CD4-positive, alpha-beta memory T cell (primary cell): ENCODE data around the gene SNPH. TPM values are rescaled to one million over a fixed set of nuclear protein-coding genes. Genes with fewer than 3 reads are reported as not detected.

Source experiments
- CTCF ChIA-PET: fragments of 350-600 bp; sonication (Branson Sonifier 250); formaldehyde crosslinking; loops from one replicate; lab custom pipeline; 2021; ENCODE audit warnings: inconsistent platforms; ENCODE audit not compliant: partially characterized antibody; lab: Charles Lee
- POLR2A ChIA-PET: fragments of 350-600 bp; sonication (Branson Sonifier 250); formaldehyde crosslinking; loops from one replicate; lab custom pipeline; 2021; ENCODE audit not compliant: partially characterized antibody; lab: Charles Lee
- DNase-seq, 5 donors: peaks; one replicate each; pipeline versions ENCODE4 v3.0.0 to v3.0.0-alpha.2; 2020 to 2022; ENCODE audit warnings: mixed read lengths in 1 of 5
- H3K27ac ChIP-seq: one replicate; pipeline ENCODE4 v1.7.0; 2013; ENCODE audit warnings: low read depth, low read length
- H3K27me3 ChIP-seq: 2 replicates; pipeline ENCODE4 v1.7.0; 2013; ENCODE audit warnings: mild to moderate bottlenecking, low read length, moderate library complexity; ENCODE audit not compliant: insufficient read depth
- H3K36me3 ChIP-seq: 2 replicates; pipeline ENCODE4 v1.7.0; 2013; ENCODE audit warnings: mild to moderate bottlenecking, low read length, moderate library complexity; ENCODE audit not compliant: insufficient read depth
- H3K4me1 ChIP-seq: 2 replicates; pipeline ENCODE4 v1.7.0; 2013; ENCODE audit warnings: mild to moderate bottlenecking, low read length, moderate library complexity; ENCODE audit not compliant: insufficient read depth
- H3K4me3 ChIP-seq, 2 donors: one replicate each; pipeline ENCODE4 v1.7.0; 2013; ENCODE audit warnings: low read length in 2 of 2, mild to moderate bottlenecking in 1 of 2
- H3K9me3 ChIP-seq, 2 donors: one replicate each; pipeline ENCODE4 v1.7.0; 2013; ENCODE audit warnings: low read length in 2 of 2, control low read depth in 1 of 2; ENCODE audit not compliant: control insufficient read depth in 1 of 2
- H3K27ac Mint-ChIP-seq, 7 donors: one replicate each; pipeline ENCODE4 v1.8.0; 2020 to 2021; ENCODE audit warnings: mixed read lengths in 7 of 7, mild to moderate bottlenecking in 6 of 7, inconsistent platforms in 3 of 7, moderate library complexity in 3 of 7
- H3K27me3 Mint-ChIP-seq, 2 donors: one replicate each; pipeline ENCODE4 v1.8.0; 2020 to 2021; ENCODE audit warnings: mixed read lengths in 2 of 2
- H3K36me3 Mint-ChIP-seq, 2 donors: one replicate each; pipeline ENCODE4 v1.8.0; 2020 to 2021; ENCODE audit warnings: mixed read lengths in 2 of 2, inconsistent platforms in 1 of 2, mild to moderate bottlenecking in 1 of 2
- H3K4me1 Mint-ChIP-seq, 4 donors: one replicate each; pipeline ENCODE4 v1.8.0; 2020 to 2021; ENCODE audit warnings: mixed read lengths in 4 of 4, mild to moderate bottlenecking in 1 of 4
- H3K4me3 Mint-ChIP-seq, 8 donors: one replicate each; pipeline ENCODE4 v1.8.0; 2020 to 2021; ENCODE audit warnings: mixed read lengths in 8 of 8, mild to moderate bottlenecking in 7 of 8, moderate library complexity in 6 of 8, inconsistent platforms in 3 of 8
- H3K9me3 Mint-ChIP-seq, 8 donors: one replicate each; pipeline ENCODE4 v1.8.0; 2020 to 2021; ENCODE audit warnings: mixed read lengths in 8 of 8, mild to moderate bottlenecking in 5 of 8, inconsistent platforms in 3 of 8, moderate library complexity in 1 of 8
- intact Hi-C: fragments of 100-400 bp; cut with micrococcal nuclease; formaldehyde crosslinking; loops from one replicate; pipeline ENCODE4 v1.15.1; 2023
- polyA plus RNA-seq, 2 donors: library from polyadenylated mRNA; unstranded; fragments of 300-500 nt; fragmentation: Illumina TruSeq; gene quantifications; one replicate each; pipeline ENCODE4 v1.2.3, GENCODE V29; 2021
- total RNA-seq, 2 experiments: library from RNA; stranded (reverse); gene quantifications; one replicate each; pipeline ENCODE4 v1.2.3, GENCODE V29; 2021

The SNPH gene
- total and polyA plus RNA-seq, 4 experiments from 2014 or later: 2.5 to 15.9 (median 10.4) TPM

DNA sequence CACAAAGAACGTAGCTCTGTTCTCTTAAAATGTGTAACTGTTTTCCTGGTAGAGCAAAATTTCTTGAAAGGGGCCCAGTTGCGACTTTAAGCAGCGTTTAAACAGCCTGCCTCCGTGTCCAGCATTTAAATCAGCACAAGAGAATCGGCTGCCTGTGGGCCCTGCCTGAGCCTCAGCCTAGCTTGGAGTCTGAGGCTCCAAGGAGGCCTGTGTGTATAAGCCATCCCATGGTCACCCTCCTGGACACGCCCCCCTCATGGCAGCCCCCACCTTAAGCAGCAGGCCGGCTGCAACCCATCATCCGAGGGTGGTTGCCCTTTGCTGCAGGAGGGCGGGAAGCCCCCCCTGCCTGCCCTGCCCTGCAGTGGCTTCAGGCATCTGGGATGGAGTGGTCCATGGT, 44.0 kb downstream of the SNPH start:
- ChIA-PET POLR2A (no interaction called here), CTCF (interaction anchor here (0.8 to 1.7 kb wide), 2 partner anchors 23 to 127 kb away, joined by 3 to 16 read pairs; no protein-coding TSS in a partner anchor)
- H3K4me1 Mint-ChIP-seq: peaks cover 0 to 4% (median 2%) of the 10 kb centered on the region in 4 donors
- H3K27ac ChIP-seq: no peak overlapping the region
- no peaks in the 10 kb centered on the region for H3K36me3 ChIP-seq
- no peak overlapping the region for H3K4me3 ChIP-seq
- peaks cover 8% of the 10 kb centered on the region for H3K4me1 ChIP-seq
- no peaks in the 10 kb centered on the region for H3K9me3 ChIP-seq
- H3K36me3 Mint-ChIP-seq: peaks cover 0 to 9% of the 10 kb centered on the region in 2 donors
- H3K9me3 Mint-ChIP-seq: no peaks in the 10 kb centered on the region
- intact Hi-C loops: loop anchor here (5.0 kb wide), 2 partner anchors 82 to 467 kb away; partner anchors contain the start of gene FKBP1A
- no peak overlapping the region for H3K27ac Mint-ChIP-seq
- H3K27me3 ChIP-seq: no peaks in the 10 kb centered on the region
- H3K4me3 Mint-ChIP-seq: no peak overlapping the region
- no peaks in the 10 kb centered on the region for H3K27me3 Mint-ChIP-seq
- DNase-seq: no peak

DNA sequence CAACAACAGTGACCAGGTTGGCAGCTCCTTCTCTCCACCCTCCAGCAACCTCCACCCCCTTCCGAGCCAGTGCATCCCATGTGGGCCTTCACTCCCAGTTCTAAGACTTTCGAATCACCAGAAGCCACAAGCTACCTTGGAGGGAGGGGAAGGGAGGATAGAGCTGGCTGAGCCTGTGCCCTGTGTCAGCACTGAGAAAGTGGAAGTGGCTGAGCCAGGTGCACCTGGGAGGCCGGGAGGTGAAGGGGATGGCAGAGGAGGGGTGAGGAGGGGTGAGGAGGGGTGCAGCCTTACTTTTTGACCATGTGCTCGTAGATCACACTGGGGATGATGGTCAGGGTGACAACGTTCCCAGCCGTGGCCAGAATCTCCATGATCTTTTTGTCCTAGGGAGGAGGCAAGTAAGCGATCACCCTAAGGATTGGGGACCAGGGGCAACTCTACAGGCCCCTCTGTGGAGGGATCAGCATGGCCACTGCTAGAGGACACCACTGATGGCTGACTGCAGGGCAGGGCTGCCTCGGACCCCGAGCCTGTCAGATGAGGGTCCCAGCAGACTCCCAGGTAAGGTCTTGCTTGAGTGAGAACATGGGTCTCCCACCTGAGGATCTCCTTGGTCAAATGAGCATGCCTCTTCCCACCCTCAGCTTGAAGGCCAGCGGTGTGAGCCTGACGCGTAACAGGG, 44.6 kb downstream of the SNPH start:
- intact Hi-C loops: loop anchor here (5.0 kb wide), 2 partner anchors 82 to 467 kb away; partner anchors contain the start of gene FKBP1A
- H3K4me1 Mint-ChIP-seq: peaks cover 0 to 4% (median 2%) of the 10 kb centered on the region in 4 donors
- DNase-seq: no peak
- no peak overlapping the region for H3K27ac ChIP-seq
- peak overlapping the region in 1 of 7 donors; percentile 48 for H3K27ac Mint-ChIP-seq
- ChIA-PET POLR2A (no interaction called here), CTCF (interaction anchor here (0.8 to 1.7 kb wide), 2 partner anchors 23 to 126 kb away, joined by 3 to 16 read pairs; no protein-coding TSS in a partner anchor)
- H3K4me1 ChIP-seq: peaks cover 8% of the 10 kb centered on the region
- H3K9me3 ChIP-seq: no peaks in the 10 kb centered on the region
- H3K27me3 ChIP-seq: no peaks in the 10 kb centered on the region
- no peaks in the 10 kb centered on the region for H3K27me3 Mint-ChIP-seq
- no peak overlapping the region for H3K4me3 Mint-ChIP-seq
- no peak overlapping the region for H3K4me3 ChIP-seq
- peaks cover 0 to 5% of the 10 kb centered on the region in 2 donors for H3K36me3 Mint-ChIP-seq
- no peaks in the 10 kb centered on the region for H3K9me3 Mint-ChIP-seq
- H3K36me3 ChIP-seq: no peaks in the 10 kb centered on the region

DNA sequence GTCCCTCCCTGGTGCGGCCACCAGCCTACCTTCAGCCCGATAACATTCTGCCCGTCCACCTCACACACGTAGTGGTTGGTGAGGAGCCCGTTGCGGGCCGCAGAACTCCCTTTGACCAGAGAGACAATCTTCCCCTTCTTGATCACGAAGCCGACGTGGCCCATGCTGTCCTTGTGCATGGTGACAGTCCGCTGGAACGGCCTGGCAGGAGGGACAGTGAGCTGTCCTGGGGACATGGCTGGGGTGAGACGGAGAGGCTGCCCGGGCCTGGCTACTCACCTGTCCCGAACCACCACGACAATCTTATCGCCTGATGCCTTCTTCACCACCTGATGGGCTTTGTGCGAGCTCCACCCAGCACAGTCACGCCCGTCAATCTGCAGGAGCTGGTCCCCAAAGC, 46.2 kb downstream of the SNPH start:
- POLR2A ChIA-PET: interaction anchor here (1.0 to 1.1 kb wide), 2 partner anchors 11 to 123 kb away, joined by 3 to 4 read pairs; no protein-coding TSS in a partner anchor

DNA sequence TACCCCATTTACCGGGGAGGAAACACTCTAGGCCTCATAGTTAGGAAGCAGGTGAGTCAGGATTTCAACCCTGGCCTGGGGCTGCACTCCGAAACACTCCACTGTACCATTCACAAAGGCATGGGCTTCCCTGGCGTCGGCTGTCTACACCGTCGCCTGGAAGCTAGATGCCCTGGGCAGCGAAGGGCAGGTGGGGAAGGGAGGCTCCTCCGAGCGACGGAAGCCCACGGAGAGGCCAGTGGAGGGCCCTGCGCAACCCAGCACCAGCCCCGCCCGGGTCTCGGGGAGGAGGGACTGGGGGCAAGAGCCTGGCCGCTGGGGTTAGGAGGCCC, 46.8 kb downstream of the SNPH start:
- H3K27ac ChIP-seq: no peak overlapping the region
- ChIA-PET CTCF (interaction anchor here (0.7 to 2.5 kb wide), 20 partner anchors 9 to 464 kb away, joined by 3 to 73 read pairs (median 4); partner anchors contain the start of gene NSFL1C), POLR2A (interaction anchor here (0.7 to 1.1 kb wide), 4 partner anchors 9 to 122 kb away, joined by 3 to 4 read pairs (median 3); no protein-coding TSS in a partner anchor)
- no peaks in the 10 kb centered on the region for H3K36me3 ChIP-seq
- Mint-ChIP-seq H3K4me3 (no peak overlapping the region), H3K27me3 (no peaks in the 10 kb centered on the region), H3K27ac (no peak overlapping the region), H3K36me3 (peaks cover 0 to 3% of the 10 kb centered on the region in 2 donors), H3K9me3 (no peaks in the 10 kb centered on the region), H3K4me1 (peaks cover 3 to 10% (median 6%) of the 10 kb centered on the region in 4 donors)
- intact Hi-C loops: loop anchor here (1.0 to 5.0 kb wide), 5 partner anchors 79 to 464 kb away; partner anchors contain the start of genes FKBP1A and NSFL1C
- no peak for DNase-seq
- H3K9me3 ChIP-seq: no peaks in the 10 kb centered on the region
- H3K4me1 ChIP-seq: peaks cover 8% of the 10 kb centered on the region
- no peaks in the 10 kb centered on the region for H3K27me3 ChIP-seq
- H3K4me3 ChIP-seq: no peak overlapping the region

More for the DNA sequence above, 46.2 kb downstream of the SNPH start:
- no peaks in the 10 kb centered on the region for H3K27me3 ChIP-seq
- no peak overlapping the region for H3K27ac ChIP-seq
- no peak overlapping the region for H3K4me3 ChIP-seq
- CTCF ChIA-PET: interaction anchor here (0.6 to 2.5 kb wide), 17 partner anchors 10 to 464 kb away, joined by 3 to 73 read pairs (median 4); partner anchors contain the start of gene NSFL1C
- no peaks in the 10 kb centered on the region for H3K9me3 ChIP-seq
- Mint-ChIP-seq H3K36me3 (peaks cover 0 to 3% of the 10 kb centered on the region in 2 donors), H3K27ac (peak overlapping the region in 1 of 7 donors; percentile 58), H3K4me1 (peaks cover 0 to 4% (median 3%) of the 10 kb centered on the region in 4 donors), H3K27me3 (no peaks in the 10 kb centered on the region), H3K4me3 (no peak overlapping the region), H3K9me3 (no peaks in the 10 kb centered on the region)
- no peaks in the 10 kb centered on the region for H3K36me3 ChIP-seq
- no peak for DNase-seq
- H3K4me1 ChIP-seq: peaks cover 8% of the 10 kb centered on the region
- intact Hi-C loops: loop anchor here (5.0 kb wide), 2 partner anchors 80 to 465 kb away; partner anchors contain the start of gene FKBP1A

DNA sequence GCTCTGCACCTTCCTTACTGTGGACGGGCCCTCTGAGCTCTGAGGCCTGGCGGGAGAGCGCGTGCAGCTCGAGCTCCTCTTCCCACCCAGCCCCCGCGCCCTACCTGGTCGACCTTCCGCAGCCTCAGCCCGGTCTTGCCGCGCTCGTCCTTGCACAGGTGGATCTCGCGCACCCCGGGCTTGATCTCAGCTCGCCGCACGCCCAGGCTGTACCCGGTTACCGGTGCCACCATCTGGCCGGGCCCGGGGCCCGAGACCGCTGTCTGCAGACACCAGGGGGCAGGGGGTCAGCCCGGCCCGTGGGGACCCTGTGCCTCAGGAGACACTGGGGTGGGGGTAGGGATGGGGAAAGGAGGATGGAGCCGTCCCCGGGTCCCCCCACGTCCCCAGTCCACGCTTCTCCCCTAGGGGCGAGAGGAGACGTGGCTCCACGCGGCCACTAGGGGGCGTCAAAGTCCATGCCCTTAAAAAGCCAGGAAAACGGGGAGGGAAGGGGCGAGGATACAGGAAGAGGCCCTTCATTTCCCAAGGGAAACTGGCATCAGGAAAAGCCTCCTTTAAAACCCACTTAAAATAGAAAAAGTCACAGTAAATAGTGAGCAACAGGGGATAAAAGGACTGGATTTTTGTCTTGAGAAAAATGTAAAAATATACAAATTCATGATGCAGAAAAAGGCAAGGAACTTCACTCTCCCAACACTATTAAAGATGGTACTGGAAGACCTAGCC, 47.3 kb downstream of the SNPH start:
- Mint-ChIP-seq H3K9me3 (no peaks in the 10 kb centered on the region), H3K27me3 (no peaks in the 10 kb centered on the region), H3K4me3 (no peak overlapping the region), H3K36me3 (peaks cover 0 to 2% of the 10 kb centered on the region in 2 donors), H3K4me1 (peaks cover 4 to 10% (median 7%) of the 10 kb centered on the region in 4 donors), H3K27ac (peak overlapping the region in 1 of 7 donors; percentile 54)
- Histone ChIP-seq H3K36me3 (no peaks in the 10 kb centered on the region), H3K4me3 (no peak overlapping the region), H3K27ac (no peak overlapping the region), H3K9me3 (no peaks in the 10 kb centered on the region), H3K4me1 (peaks cover 8% of the 10 kb centered on the region), H3K27me3 (no peaks in the 10 kb centered on the region)
- intact Hi-C loops: loop anchor here (1.0 to 5.0 kb wide), 5 partner anchors 79 to 464 kb away; partner anchors contain the start of genes FKBP1A and NSFL1C
- ChIA-PET CTCF (interaction anchor here (0.7 to 2.5 kb wide), 19 partner anchors 9 to 463 kb away, joined by 3 to 73 read pairs (median 4); partner anchors contain the start of gene NSFL1C), POLR2A (interaction anchor here (0.7 to 1.1 kb wide), 4 partner anchors 8 to 122 kb away, joined by 3 to 4 read pairs (median 3); no protein-coding TSS in a partner anchor)
- peak; percentile 54 to 59 (median 54) for DNase-seq

DNA sequence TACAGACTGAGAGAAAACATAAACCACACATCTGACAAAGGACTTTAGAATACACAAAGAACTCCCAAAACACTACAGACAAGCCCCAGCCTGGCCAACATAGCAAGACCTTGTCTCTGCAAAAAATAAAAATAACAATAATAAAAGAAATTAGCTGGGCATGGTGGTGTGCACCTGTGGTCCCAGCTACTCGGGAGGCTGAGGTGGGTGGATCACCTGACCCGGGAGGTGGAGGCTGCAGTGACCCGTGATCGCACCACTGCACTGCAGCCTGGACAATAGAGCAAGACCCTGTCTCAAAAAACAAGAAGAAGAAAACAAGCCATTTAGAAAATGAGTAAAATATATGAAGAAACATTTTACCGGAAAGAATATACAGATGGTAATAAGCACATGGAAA, 49.7 kb downstream of the SNPH start:
- Histone ChIP-seq H3K4me3 (no peak overlapping the region), H3K27me3 (no peaks in the 10 kb centered on the region), H3K9me3 (no peaks in the 10 kb centered on the region), H3K4me1 (peaks cover 8% of the 10 kb centered on the region), H3K27ac (no peak overlapping the region), H3K36me3 (no peaks in the 10 kb centered on the region)
- H3K27ac Mint-ChIP-seq: peak overlapping the region in 1 of 7 donors; percentile 9
- no peak overlapping the region for H3K4me3 Mint-ChIP-seq
- POLR2A ChIA-PET: no interaction called here
- no peaks in the 10 kb centered on the region for H3K27me3 Mint-ChIP-seq
- no peaks in the 10 kb centered on the region for H3K9me3 Mint-ChIP-seq
- peaks cover 4 to 10% (median 7%) of the 10 kb centered on the region in 4 donors for H3K4me1 Mint-ChIP-seq
- CTCF ChIA-PET: interaction anchor here (1.3 to 4.4 kb wide), 5 partner anchors 9 to 188 kb away, joined by 3 to 58 read pairs (median 4); no protein-coding TSS in a partner anchor
- H3K36me3 Mint-ChIP-seq: no peaks in the 10 kb centered on the region
- intact Hi-C loops: no loop called here
- no peak for DNase-seq
